ENCODE data around the gene TGM1. TPM values are rescaled to one million over a fixed set of nuclear protein-coding genes. Genes with fewer than 3 reads are reported as not detected.

Gene TGM1
- total RNA-seq, 1 experiment from 2014 or later, result 2.9 TPM

GRCh38 chr14:24260026-24260779 is 2.8 kb downstream of the TGM1 start:
- no peak for TF ChIP-seq CTCF (conservative IDR thresholded peaks at IDR 0.05)
- no peak overlapping the region for H2BK15ac ChIP-seq (ENCODE audit: low read depth, low read length)
- no peaks in the 10 kb centered on the region for H3K79me2 ChIP-seq (ENCODE audit: insufficient read depth, low read length)
- H4K20me1 ChIP-seq (ENCODE audit: control insufficient read depth, insufficient read depth, insufficient read length), result no peaks in the 10 kb centered on the region
- no peak overlapping the region for H3K9ac ChIP-seq (ENCODE audit: extremely low read depth, insufficient read length, low read length)
- no peaks in the 10 kb centered on the region; a peak in 2 of 4 replicates for H3K4me1 Mint-ChIP-seq
- H3K4me2 ChIP-seq (ENCODE audit: insufficient read depth, insufficient read length, low read length), result no peak overlapping the region
- no peaks in the 10 kb centered on the region for H3K23me2 ChIP-seq (ENCODE audit: insufficient read length, low read depth, low read length, poor library complexity, severe bottlenecking)
- H3K4ac ChIP-seq (ENCODE audit: low read depth, low read length), result no peak overlapping the region
- H3K4me1 ChIP-seq (ENCODE audit: insufficient read depth, low read length), result no peaks in the 10 kb centered on the region
- no peak overlapping the region for H4K5ac ChIP-seq (ENCODE audit: insufficient read length, low read depth, low read length)
- H2AK5ac ChIP-seq (ENCODE audit: insufficient read length, low read length), result no peak overlapping the region
- H3K9me3 Mint-ChIP-seq, result no peaks in the 10 kb centered on the region
- no peak overlapping the region for H3K23ac ChIP-seq (ENCODE audit: insufficient read length, low read depth, low read length)
- H3K18ac ChIP-seq (ENCODE audit: insufficient read length, low read depth, low read length), result no peak overlapping the region
- no peak overlapping the region; the same call in 1 of the 2 replicates for H3K14ac ChIP-seq (ENCODE audit: insufficient read depth, low read length)
- no peak overlapping the region for H3K56ac ChIP-seq (ENCODE audit: insufficient read length, low read depth, low read length)
- no peak overlapping the region for H2BK20ac ChIP-seq (ENCODE audit: low read depth, low read length, poor library complexity, severe bottlenecking)
- peak overlapping the region in 1 of 3 experiments; percentile 85; a peak in 2 of 7 replicates for H3K27ac Mint-ChIP-seq
- no peaks in the 10 kb centered on the region; the same call in 1 of the 2 replicates for H3K27me3 Mint-ChIP-seq (ENCODE audit: low read depth)
- H2BK5ac ChIP-seq (ENCODE audit: insufficient read length, low read length), result no peak overlapping the region
- whole genome bisulfite sequencing (ENCODE audit: extremely low coverage, insufficient read length, low lambda C conversion rate), result no CpG with 5 or more reads among the region's 16 CpGs
- H3K4me3 Mint-ChIP-seq, result no peak overlapping the region
- no peak overlapping the region for H2BK12ac ChIP-seq (ENCODE audit: insufficient read length, low read depth, low read length)
- H4K91ac ChIP-seq (ENCODE audit: insufficient read length, low read depth, low read length), result no peak overlapping the region
- no peak overlapping the region for H4K8ac ChIP-seq (replicated peaks; ENCODE audit: insufficient read length, low read depth, low read length)
- H3K36me3 Mint-ChIP-seq (ENCODE audit: insufficient read depth in 1 of 3, low read depth in 3 of 3), result no peaks in the 10 kb centered on the region
- no peak overlapping the region for H3T11ph ChIP-seq (ENCODE audit: low read length)
- H3K27me3 ChIP-seq (ENCODE audit: insufficient read depth, low read length), result no peaks in the 10 kb centered on the region
- no peak overlapping the region for H2AFZ ChIP-seq (ENCODE audit: low read length)
- H3K9me3 ChIP-seq (ENCODE audit: control insufficient read depth, low read depth, low read length), result no peaks in the 10 kb centered on the region
- H3K79me1 ChIP-seq (ENCODE audit: insufficient read depth, low read depth, low read length, poor library complexity, severe bottlenecking), result no peaks in the 10 kb centered on the region
- no peak for DNase-seq
- no peak overlapping the region for H3K27ac ChIP-seq (ENCODE audit: insufficient read length, low read depth, low read length)
- H2BK120ac ChIP-seq (ENCODE audit: low read depth, low read length, poor library complexity, severe bottlenecking), result no peak overlapping the region
